ENCODE measurements around the gene DHCR24.

Gene DHCR24

GRCh38 chr1:54843449-54843848 is 43.5 kb downstream of the DHCR24 start:
- no peak for DNase-seq

- no peak for DNase-seq
Observed at GRCh38 chr1:54842963-54843362, 44.0 kb downstream of the DHCR24 start.

- no peak for DNase-seq
Observed at GRCh38 chr1:54842206-54842915, 44.6 kb downstream of the DHCR24 start.

GRCh38 chr1:54839824-54840223 is 47.2 kb downstream of the DHCR24 start:
- DNase-seq: no peak

GRCh38 chr1:54838565-54839180 is 48.3 kb downstream of the DHCR24 start:
- DNase-seq: no peak

- DNase-seq: no peak
Observed at GRCh38 chr1:54837002-54837853, 49.8 kb downstream of the DHCR24 start.

GRCh38 chr1:54836594-54836993 is 50.4 kb downstream of the DHCR24 start:
- DNase-seq: no peak

GRCh38 chr1:54835970-54836369 is 51.0 kb downstream of the DHCR24 start:
- DNase-seq: no peak

- no peak for DNase-seq
Observed at GRCh38 chr1:54835131-54835898, 51.7 kb downstream of the DHCR24 start.

- DNase-seq: no peak
Observed at GRCh38 chr1:54834007-54834541, 52.9 kb downstream of the DHCR24 start.

- DNase-seq: no peak
Observed at GRCh38 chr1:54833121-54833520, 53.9 kb downstream of the DHCR24 start.

- no peak for DNase-seq
Observed at GRCh38 chr1:54826226-54826816, 60.7 kb downstream of the DHCR24 start.

GRCh38 chr1:54825696-54826095 is 61.3 kb downstream of the DHCR24 start:
- no peak for DNase-seq

GRCh38 chr1:54823670-54824069 is 63.3 kb downstream of the DHCR24 start:
- no peak for DNase-seq

GRCh38 chr1:54819733-54820132 is 67.3 kb downstream of the DHCR24 start:
- DNase-seq: no peak

GRCh38 chr1:54819195-54819536 is 67.8 kb downstream of the DHCR24 start:
- DNase-seq: no peak

- DNase-seq: no peak
Observed at GRCh38 chr1:54818461-54819194, 68.4 kb downstream of the DHCR24 start.

- DNase-seq: no peak
Observed at GRCh38 chr1:54816951-54817350, 70.0 kb downstream of the DHCR24 start.

- DNase-seq: no peak
Observed at GRCh38 chr1:54816130-54816529, 70.9 kb downstream of the DHCR24 start.

GRCh38 chr1:54815086-54815876 is 71.7 kb downstream of the DHCR24 start:
- DNase-seq: no peak

GRCh38 chr1:54814571-54814970 is 72.4 kb downstream of the DHCR24 start:
- DNase-seq: no peak

Data from 8988T (cell line).